Endothelial cell of umbilical vein (primary cell): Measurements from ENCODE around the gene SLAIN2. TPM values are rescaled to one million over a fixed set of nuclear protein-coding genes. Genes with fewer than 3 reads are reported as not detected.

ENCODE experiments used
- BruUV-seq: library from RNA; stranded (reverse); fragments of 400-500 nt; replicated peaks from 2 replicates; lab custom pipeline; 2021; lab: Mats Ljungman, UMichigan
- CTCF ChIA-PET: fragments of 300-600, 350-600 bp; sonication (Branson Sonifier 250); formaldehyde crosslinking; loops from one replicate; lab custom pipeline; 2021; ENCODE audit warnings: antibody characterized with exemption, inconsistent platforms; lab: Charles Lee
- POLR2A ChIA-PET: fragments of 300-600, 350-600 bp; sonication (Branson Sonifier 250); formaldehyde crosslinking; loops from one replicate; lab custom pipeline; 2021; ENCODE audit warnings: antibody characterized with exemption, inconsistent platforms; lab: Charles Lee
- DNase-seq: peaks from one replicate; pipeline ENCODE4 v3.0.0-alpha.2; 2011; ENCODE audit warnings: low read depth, low spot score
- FAIRE-seq: peaks from 2 replicates; lab custom pipeline; 2011; peaks lifted over from hg19 to GRCh38; lab: Jason Lieb, UNC
- H2AFZ ChIP-seq: 2 replicates; pipeline ENCODE4 v1.6.0; 2012; ENCODE audit warnings: low read depth, low read length, control low read depth, inconsistent platforms
- H3K27ac ChIP-seq: 2 replicates; pipeline ENCODE4 v1.5.1; 2011; ENCODE audit warnings: low read depth, mild to moderate bottlenecking, control low read depth, low read length, moderate library complexity; ENCODE audit not compliant: insufficient read depth
- H3K27me3 ChIP-seq, 2 experiments: 2 replicates each; pipeline versions ENCODE4 v1.6.0 to v1.6.1; 2011; ENCODE audit warnings: low read length in 2 of 2, mixed read lengths in 1 of 2; ENCODE audit not compliant: control insufficient read depth in 2 of 2, insufficient read depth in 2 of 2
- H3K36me3 ChIP-seq, 2 experiments: 2 replicates in 1 of 2; 3 replicates in 1 of 2; pipeline ENCODE4 v1.5.1; 2011; ENCODE audit warnings: low read length in 2 of 2, mild to moderate bottlenecking in 1 of 2, moderate library complexity in 1 of 2; ENCODE audit not compliant: control insufficient read depth in 2 of 2, insufficient read depth in 2 of 2; ENCODE audit errors: extremely low read depth in 1 of 2
- H3K4me1 ChIP-seq: 3 replicates; pipeline ENCODE4 v1.5.1; 2011; ENCODE audit warnings: mild to moderate bottlenecking, low read length; ENCODE audit not compliant: control insufficient read depth, insufficient read depth; ENCODE audit errors: extremely low read depth
- H3K4me2 ChIP-seq: 2 replicates; pipeline ENCODE4 v1.6.1; 2011; ENCODE audit warnings: low read length, control low read depth, mixed read lengths; ENCODE audit not compliant: insufficient read depth
- H3K4me3 ChIP-seq, 3 experiments: fragments of 200-600 bp in 1 of 3; sonication (generic), shearing (Covaris generic) in 1 of 3; replicated peaks in 1 of 3; 2 replicates each; pipeline ENCODE4 v1.5.1; 2011 to 2016; ENCODE audit warnings: control low read depth in 3 of 3, low read length in 3 of 3, mild to moderate bottlenecking in 2 of 3, inconsistent platforms in 1 of 3, low read depth in 1 of 3, moderate library complexity in 1 of 3; ENCODE audit not compliant: insufficient read depth in 1 of 3
- H3K79me2 ChIP-seq: 2 replicates; pipeline ENCODE4 v1.6.0; 2012; ENCODE audit warnings: low read length, inconsistent platforms; ENCODE audit not compliant: control insufficient read depth, insufficient read depth
- H3K9ac ChIP-seq: replicated peaks from 2 replicates; pipeline ENCODE3; 2011; ENCODE audit warnings: low read length, control low read depth; ENCODE audit not compliant: insufficient read depth; ENCODE audit errors: extremely low read depth
- H3K9me1 ChIP-seq: replicated peaks from 3 replicates; pipeline ENCODE4 v1.6.0; 2011; ENCODE audit warnings: mild to moderate bottlenecking, low read length; ENCODE audit not compliant: control insufficient read depth, insufficient read depth; ENCODE audit errors: extremely low read depth
- H3K9me3 ChIP-seq: replicated peaks from 2 replicates; pipeline ENCODE4 v1.5.1; 2012; ENCODE audit warnings: low read length, inconsistent platforms; ENCODE audit not compliant: control insufficient read depth, insufficient read depth
- H4K20me1 ChIP-seq: replicated peaks from 2 replicates; pipeline ENCODE3; 2011; ENCODE audit warnings: mild to moderate bottlenecking, low read length; ENCODE audit not compliant: control insufficient read depth, insufficient read depth; ENCODE audit errors: extremely low read depth
- CTCF ChIP-seq, 2 donors: IDR thresholded peaks; 1 replicate in 1 of 2; 2 replicates in 1 of 2; pipeline ENCODE4 v1.5.1; 2011; ENCODE audit warnings: low read length in 2 of 2, mild to moderate bottlenecking in 2 of 2, moderate library complexity in 2 of 2, control low read depth in 1 of 2, inconsistent platforms in 1 of 2, low read depth in 1 of 2; ENCODE audit not compliant: insufficient read depth in 1 of 2; ENCODE audit errors: extremely low read depth in 1 of 2
- EZH2 ChIP-seq: IDR thresholded peaks from 2 replicates; pipeline ENCODE4 v1.6.1; 2012; ENCODE audit warnings: borderline replicate concordance, low read depth, mild to moderate bottlenecking, moderate library complexity, low read length, inconsistent platforms; ENCODE audit not compliant: severe bottlenecking
- FOS ChIP-seq: IDR thresholded peaks from 2 replicates; pipeline ENCODE4 v1.6.1; 2011; ENCODE audit warnings: mild to moderate bottlenecking, low read length, moderate library complexity, borderline replicate concordance; ENCODE audit not compliant: insufficient read depth
- GATA2 ChIP-seq: IDR thresholded peaks from 2 replicates; pipeline ENCODE4 v1.7.0; 2011; ENCODE audit warnings: low read depth, mild to moderate bottlenecking, moderate library complexity, mixed read lengths, low read length; ENCODE audit not compliant: insufficient read length, insufficient read depth
- JUN ChIP-seq: IDR thresholded peaks from 2 replicates; pipeline ENCODE4 v1.6.1; 2011; ENCODE audit warnings: borderline replicate concordance, low read depth; ENCODE audit not compliant: insufficient read length, insufficient read depth
- MAX ChIP-seq: IDR thresholded peaks from 2 replicates; pipeline ENCODE4 v1.6.1; 2011; ENCODE audit not compliant: insufficient read depth, insufficient read length
- MYC ChIP-seq: IDR thresholded peaks from one replicate; pipeline ENCODE4 v1.6.1; 2011; ENCODE audit warnings: mild to moderate bottlenecking, low read depth, low read length
- POLR2A ChIP-seq: IDR thresholded peaks from 2 replicates; pipeline ENCODE4 v1.6.1; 2012; ENCODE audit warnings: low read depth, mild to moderate bottlenecking, control low read depth, low read length
- POLR2AphosphoS5 ChIP-seq: IDR thresholded peaks from 2 replicates; pipeline ENCODE4 v1.6.1; 2012; ENCODE audit warnings: low read depth, mild to moderate bottlenecking, control low read depth, low read length, moderate library complexity; ENCODE audit not compliant: insufficient read depth
- dilution Hi-C: fragments of 300-500 bp; cut with MboI; formaldehyde crosslinking; loops from one replicate; pipeline ENCODE4 v1.15.0; 2019; ENCODE audit warnings: low sequenced_read_pairs; ENCODE audit not compliant: extremely low pct_ligation_motif_present
- intact Hi-C: fragments of 100-400 bp; cut with micrococcal nuclease; formaldehyde crosslinking; loops from one replicate; pipeline ENCODE4 v1.10.0; 2022
- polyA plus RNA-seq, 4 experiments: library from polyadenylated mRNA; depleted of rRNA in 3 of 4; stranded (reverse) in 3 of 4; unstranded in 1 of 4; fragments of >200 nt; gene quantifications; 2 replicates each; pipeline versions ENCODE4 v1.2.1 to v1.2.3, GENCODE V29; 2011 to 2012; ENCODE audit warnings: missing spikeins in 1 of 4
- total RNA-seq: library from RNA; stranded (reverse); gene quantifications from 2 replicates; pipeline ENCODE4 v1.2.3, GENCODE V29; 2021

SLAIN2 gene
- total and polyA plus RNA-seq, 2 donors (not counting 3 experiments of a cell fraction or from before 2014, with no cell fraction given): 27.4 to 49.5 TPM

DNA sequence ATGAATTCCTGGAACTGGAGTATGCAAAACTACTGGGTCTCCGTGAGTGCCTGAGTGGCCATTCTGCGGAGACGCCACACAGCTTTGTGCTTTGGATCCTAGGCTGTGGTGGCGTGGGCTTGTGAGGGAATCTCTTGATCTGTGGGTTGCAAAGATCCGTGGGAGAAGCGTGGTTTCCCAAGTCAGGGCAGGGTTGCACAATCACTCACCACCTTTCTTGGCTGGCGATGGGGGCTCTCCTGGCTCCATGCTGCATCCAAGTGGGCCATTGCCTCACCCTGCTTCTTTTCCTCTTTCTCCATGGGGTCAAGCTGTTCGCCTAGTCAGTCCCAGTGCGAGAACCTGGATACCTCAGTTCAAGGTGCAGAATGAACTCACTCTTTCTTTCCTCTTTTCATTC lies 62.5 kb downstream of the SLAIN2 start:
- Histone ChIP-seq H2AFZ (no peak overlapping the region), H3K4me2 (no peak overlapping the region), H3K27ac (no peak overlapping the region), H3K9ac (no peak overlapping the region), H3K9me3 (no peaks in the 10 kb centered on the region), H4K20me1 (no peaks in the 10 kb centered on the region), H3K9me1 (no peaks in the 10 kb centered on the region), H3K36me3 (no peaks in the 10 kb centered on the region), H3K27me3 (no peaks in the 10 kb centered on the region), H3K4me1 (no peaks in the 10 kb centered on the region), H3K4me3 (no peak overlapping the region), H3K79me2 (no peaks in the 10 kb centered on the region)
- no TSS peak for BruUV-seq
- DNase-seq: no peak
- ChIA-PET CTCF (no interaction called here), POLR2A (no interaction called here)
- dilution Hi-C loops: no loop called here
- TF ChIP-seq MYC: no peak
- TF ChIP-seq POLR2A: no peak
- no peak for TF ChIP-seq MAX
- no peak for TF ChIP-seq POLR2AphosphoS5
- TF ChIP-seq EZH2: no peak
- no peak for TF ChIP-seq GATA2
- TF ChIP-seq CTCF (IDR thresholded peaks at IDR 0.05; ENCODE audit: extremely low read depth in 1 of 2, insufficient read depth in 1 of 2, low read depth in 1 of 2, low read length in 2 of 2): no peak
- no peak for TF ChIP-seq JUN
- TF ChIP-seq FOS: no peak
- no peak for FAIRE-seq
- intact Hi-C loops: no loop called here
